ENCODE results near the gene MMP2. TPM values are rescaled to one million over a fixed set of nuclear protein-coding genes. Genes with fewer than 3 reads are reported as not detected.

The MMP2 gene
- total RNA-seq, 1 donor from 2014 or later = 102 TPM

- DNase-seq = no peak
- intact Hi-C loops (cut with DNase I) = no loop called here
- ATAC-seq (ENCODE audit: poor library complexity) = no peak
Measured at GRCh38 chr16:55505333-55506015, 26.5 kb downstream of the MMP2 start.

DNA sequence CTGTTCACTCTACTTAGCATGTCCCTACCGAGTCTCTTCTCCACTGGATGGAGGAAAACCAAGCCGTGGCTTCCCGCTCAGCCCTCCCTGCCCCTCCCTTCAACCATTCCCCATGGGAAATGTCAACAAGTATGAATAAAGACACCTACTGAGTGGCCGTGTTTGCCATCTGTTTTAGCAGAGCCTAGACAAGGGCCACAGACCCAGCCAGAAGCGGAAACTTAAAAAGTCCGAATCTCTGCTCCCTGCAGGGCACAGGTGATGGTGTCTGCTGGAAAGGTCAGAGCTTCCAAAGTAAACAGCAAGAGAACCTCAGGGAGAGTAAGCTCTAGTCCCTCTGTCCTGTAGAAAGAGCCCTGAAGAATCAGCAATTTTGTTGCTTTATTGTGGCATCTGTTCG is 27.1 kb downstream of the MMP2 start:
- DNase-seq = no peak
- intact Hi-C loops (cut with DNase I) = no loop called here
- no peak for ATAC-seq (ENCODE audit: poor library complexity)

DNA sequence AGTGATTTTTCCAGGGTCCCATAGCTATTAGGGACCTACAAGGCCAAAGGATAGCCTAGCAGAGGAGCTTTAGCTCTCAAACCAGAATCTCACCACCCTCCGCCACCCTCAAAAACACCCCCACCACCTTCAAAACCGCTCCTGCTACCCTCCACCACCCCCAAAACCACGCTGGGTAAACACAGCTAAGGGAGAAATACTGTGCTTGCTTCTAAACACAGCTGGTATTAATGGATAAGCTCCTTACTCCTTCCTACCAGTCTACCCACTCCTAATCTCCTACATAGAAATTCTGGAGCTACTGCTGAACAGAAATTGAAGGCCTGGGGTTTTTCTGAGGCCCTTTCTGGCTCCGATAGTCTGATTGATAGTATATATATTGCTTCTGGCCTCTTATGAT is 27.7 kb downstream of the MMP2 start:
- intact Hi-C loops (cut with DNase I) = no loop called here
- DNase-seq (no peak), ATAC-seq (ENCODE audit: poor library complexity) (no peak)

DNA sequence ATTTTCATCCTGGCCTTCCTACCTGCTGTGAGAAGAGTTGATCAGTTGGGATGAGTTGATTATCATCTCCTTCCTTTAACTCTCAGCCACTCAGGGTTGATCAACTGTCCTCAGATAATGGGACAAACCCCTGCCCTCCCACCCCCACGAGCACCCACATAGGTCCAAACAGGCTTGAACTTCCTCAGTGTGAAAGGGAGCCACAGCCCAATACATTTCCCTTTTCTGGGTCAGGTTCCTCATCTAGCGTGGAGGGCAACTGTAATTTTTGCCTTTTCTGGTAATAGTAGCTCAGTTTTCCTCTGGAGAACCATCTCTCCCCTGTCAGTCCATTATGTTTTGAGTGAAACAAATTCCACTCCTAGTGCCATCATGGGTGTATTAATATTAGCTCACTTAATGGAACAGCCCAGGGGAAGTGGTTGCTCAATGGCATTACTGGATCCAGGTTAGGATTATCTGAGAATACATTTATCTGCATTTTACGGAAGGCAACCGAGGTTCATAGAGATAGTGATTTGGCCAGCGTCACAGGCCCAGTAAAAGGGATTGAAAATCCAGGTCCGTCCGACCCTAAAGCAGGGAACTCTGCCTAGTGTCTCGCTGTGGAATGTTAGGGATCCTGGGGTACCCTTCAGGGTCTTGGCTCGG is 29.4 kb downstream of the MMP2 start:
- DNase-seq = peak; percentile 30
- intact Hi-C loops (cut with DNase I) = no loop called here
- ATAC-seq (ENCODE audit: poor library complexity) = peak; percentile 21

DNA sequence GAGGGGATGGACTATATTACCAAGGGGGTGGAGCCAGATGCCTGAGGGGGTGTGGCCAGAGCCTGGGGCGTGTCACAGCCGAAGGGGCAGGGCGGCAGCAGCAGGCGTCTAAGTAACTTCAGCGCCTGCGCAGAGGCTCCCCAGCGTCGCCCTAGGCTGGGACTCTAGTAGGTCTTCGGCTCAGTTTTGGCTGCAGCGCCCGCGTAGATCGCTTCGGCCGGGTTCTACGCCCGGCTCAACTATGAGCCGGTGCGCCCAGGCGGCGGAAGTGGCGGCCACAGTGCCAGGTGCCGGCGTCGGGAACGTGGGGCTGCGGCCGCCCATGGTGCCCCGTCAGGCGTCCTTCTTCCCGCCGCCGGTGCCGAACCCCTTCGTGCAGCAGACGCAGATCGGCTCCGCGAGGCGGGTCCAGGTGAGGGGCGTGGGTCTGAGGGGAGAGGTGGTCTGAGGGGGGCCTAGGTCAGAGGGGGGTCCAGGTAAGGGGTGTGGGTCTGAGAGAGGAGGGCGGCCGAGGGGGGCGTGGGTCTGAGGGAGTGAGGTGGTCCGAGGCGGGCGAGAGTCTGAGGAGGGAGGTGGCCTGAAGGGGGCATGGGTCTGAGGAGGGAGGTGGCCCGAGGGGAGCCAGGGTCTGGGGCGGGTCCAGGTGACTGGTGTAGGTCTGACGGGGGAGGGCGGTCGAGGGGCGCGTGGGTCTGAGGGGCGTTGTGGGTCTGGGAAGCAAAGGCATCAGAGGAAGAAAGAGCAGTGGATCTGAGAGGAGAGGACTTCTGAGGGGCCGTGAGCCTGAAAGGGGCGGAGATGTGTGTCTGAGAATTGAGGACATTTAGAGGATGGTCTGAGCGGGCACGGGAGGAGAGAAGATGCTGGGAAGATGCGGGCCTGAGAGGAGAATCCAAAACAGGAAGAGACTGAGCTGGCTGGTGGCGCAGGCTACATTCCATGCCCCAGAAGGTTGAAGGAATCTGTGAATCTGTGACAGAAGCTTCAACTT is 30.2 kb downstream of the MMP2 start, which contains the start of gene LPCAT2:
Gene LPCAT2, plus strand, starts transcription at position 132 of the 991 bp plus-strand sequence. Its CDS starts 110 bp downstream, at position 242.
- peak; percentile 95 for DNase-seq
- intact Hi-C loops (cut with DNase I) = no loop called here
- peak; percentile 96 for ATAC-seq (ENCODE audit: poor library complexity)

GRCh38 chr16:55510185-55510805 is 31.3 kb downstream of the MMP2 start:
- no peak for ATAC-seq (ENCODE audit: poor library complexity)
- no peak for DNase-seq
- intact Hi-C loops (cut with DNase I) = no loop called here

- no peak for ATAC-seq (ENCODE audit: poor library complexity)
- intact Hi-C loops (cut with DNase I) = no loop called here
Measured at GRCh38 chr16:55512941-55513340, 33.9 kb downstream of the MMP2 start.

GRCh38 chr16:55513616-55514015 is 34.6 kb downstream of the MMP2 start:
- intact Hi-C loops (cut with DNase I) = no loop called here
- ATAC-seq (ENCODE audit: poor library complexity) = no peak
- no peak for DNase-seq

More at GRCh38 chr16:55512941-55513340, 33.9 kb downstream of the MMP2 start:
- no peak for DNase-seq

- ATAC-seq (ENCODE audit: poor library complexity) (no peak), DNase-seq (no peak)
- intact Hi-C loops (cut with DNase I) = no loop called here
Measured at GRCh38 chr16:55515111-55515510, 36.1 kb downstream of the MMP2 start.

DNA sequence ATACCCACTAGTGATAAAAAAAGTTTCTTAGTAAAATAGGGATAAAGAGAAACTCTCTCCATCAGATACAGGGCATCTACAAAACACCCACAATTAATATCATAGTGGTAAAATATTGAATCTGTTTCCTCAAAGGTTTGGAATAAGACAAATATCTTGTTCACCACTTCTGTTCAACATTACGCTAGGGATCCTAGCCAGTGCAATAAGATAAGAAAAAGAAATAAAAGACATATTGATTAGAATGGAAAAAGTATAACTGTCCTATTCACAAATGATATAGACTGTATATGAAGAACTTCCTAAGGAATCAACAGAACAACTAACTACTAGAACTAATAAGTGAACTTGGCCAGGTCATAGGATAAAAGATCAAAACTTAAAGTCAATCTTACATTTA is 42.8 kb downstream of the MMP2 start:
- no peak for ATAC-seq (ENCODE audit: poor library complexity)
- no peak for DNase-seq
- intact Hi-C loops (cut with DNase I) = no loop called here

DNA sequence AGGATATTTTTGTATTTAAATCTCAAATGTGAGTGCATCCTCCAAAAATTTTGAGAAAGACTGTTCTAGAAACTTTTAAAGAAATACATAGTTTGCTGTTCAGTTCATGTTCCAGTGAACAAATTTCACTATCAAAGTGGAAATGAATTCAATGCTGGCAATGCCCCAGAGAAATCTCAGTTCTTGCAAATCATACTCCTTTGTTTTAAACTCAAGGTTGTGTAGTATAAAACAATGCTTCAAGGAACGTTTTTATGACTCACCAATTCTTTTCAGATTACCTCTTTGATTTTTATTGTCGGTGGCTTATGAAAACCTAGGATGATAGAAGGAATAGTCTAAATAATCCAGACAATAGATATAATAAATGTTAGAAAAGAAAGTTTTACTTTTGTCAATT is 47.4 kb downstream of the MMP2 start:
- no peak for DNase-seq
- no peak for ATAC-seq (ENCODE audit: poor library complexity)
- intact Hi-C loops (cut with DNase I) = no loop called here

DNA sequence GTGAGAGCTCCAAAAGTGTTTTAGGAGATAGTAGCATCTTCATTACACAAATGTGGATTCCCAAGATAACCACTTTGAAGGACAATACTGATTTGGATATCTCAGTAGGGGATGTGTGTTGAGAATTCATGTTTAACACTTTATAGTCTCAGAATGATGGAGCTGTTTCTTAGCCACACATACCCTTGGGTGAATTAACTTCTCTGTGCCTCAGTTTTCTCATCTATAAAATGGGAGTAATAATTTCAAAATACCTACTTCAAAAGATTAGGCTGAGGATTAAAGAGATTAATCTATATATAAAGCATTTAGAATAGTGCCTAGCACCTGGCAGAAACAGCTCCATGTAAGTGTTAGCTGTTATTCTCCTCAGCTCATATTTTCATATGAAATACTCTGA is 48.9 kb downstream of the MMP2 start:
- ATAC-seq (ENCODE audit: poor library complexity) (no peak), DNase-seq (no peak)
- intact Hi-C loops (cut with DNase I) = no loop called here

- peak; percentile 89 for ATAC-seq (ENCODE audit: poor library complexity)
- intact Hi-C loops (cut with DNase I) = no loop called here
- DNase-seq = no peak
Measured at GRCh38 chr16:55529018-55529417, 50.0 kb downstream of the MMP2 start.

DNA sequence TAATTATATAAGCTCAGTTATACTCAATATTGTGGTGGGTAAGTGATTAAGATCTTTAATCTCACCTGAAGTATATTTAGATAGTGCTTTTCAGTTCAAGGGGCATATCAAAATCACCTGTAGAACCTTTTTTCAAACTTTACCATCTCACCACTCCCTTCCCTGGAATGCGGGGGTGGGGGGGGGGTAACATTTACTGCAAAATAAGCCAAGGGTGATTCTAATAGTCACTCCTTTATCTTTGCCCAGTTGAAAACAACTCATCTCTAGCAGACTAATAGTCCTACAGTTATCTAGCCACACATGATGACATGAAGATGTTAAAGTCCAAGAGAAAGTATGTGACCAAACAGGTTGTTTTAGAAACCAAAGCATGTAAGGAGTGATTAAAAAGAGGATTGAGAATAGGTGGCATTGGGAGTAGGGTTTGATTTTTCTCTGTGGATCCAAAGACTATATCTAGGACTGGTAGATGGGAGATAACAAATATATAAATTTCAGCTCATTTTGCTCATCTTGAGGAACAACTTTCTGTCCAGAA is 51.4 kb downstream of the MMP2 start:
- no peak for DNase-seq
- intact Hi-C loops (cut with DNase I) = no loop called here
- ATAC-seq (ENCODE audit: poor library complexity) = no peak

GRCh38 chr16:55532227-55532626 is 53.2 kb downstream of the MMP2 start:
- ATAC-seq (ENCODE audit: poor library complexity) = no peak
- no peak for DNase-seq
- intact Hi-C loops (cut with DNase I) = no loop called here

- peak; percentile 50 for ATAC-seq (ENCODE audit: poor library complexity)
- intact Hi-C loops (cut with DNase I) = no loop called here
Measured at GRCh38 chr16:55534756-55535155, 55.8 kb downstream of the MMP2 start.

GRCh38 chr16:55539049-55539448 is 60.1 kb downstream of the MMP2 start:
- DNase-seq (no peak), ATAC-seq (ENCODE audit: poor library complexity) (peak; percentile 66)
- intact Hi-C loops (cut with DNase I) = no loop called here

More at GRCh38 chr16:55534756-55535155, 55.8 kb downstream of the MMP2 start:
- no peak for DNase-seq

DNA sequence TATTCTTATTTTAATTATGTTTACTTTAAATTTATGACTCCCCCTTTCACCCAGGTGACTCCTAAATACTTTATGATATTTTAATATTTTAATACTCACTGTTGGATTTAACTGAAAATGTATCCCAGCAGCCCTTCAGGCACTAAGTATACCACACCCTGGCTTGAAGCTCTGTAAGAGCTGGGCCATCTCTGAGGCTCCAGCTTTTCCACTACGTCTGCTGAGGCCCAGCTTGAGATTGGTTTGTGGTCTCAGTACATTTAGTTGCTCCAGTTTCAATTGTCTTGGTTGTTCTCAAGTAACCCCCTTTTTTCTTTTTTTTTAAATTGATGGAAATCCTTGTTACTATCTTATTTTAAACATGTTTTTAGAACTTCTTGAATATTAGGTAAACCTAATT is 60.5 kb downstream of the MMP2 start:
- ATAC-seq (ENCODE audit: poor library complexity) = peak; percentile 58
- intact Hi-C loops (cut with DNase I) = no loop called here
- no peak for DNase-seq

Data from Right ventricle myocardium superior (tissue), 1 donor.